ENCODE results near the gene CCR1. TPM values are rescaled to one million over a fixed set of nuclear protein-coding genes. Genes with fewer than 3 reads are reported as not detected.
"Not testable (repeated sequence)": the region's sequence is repeated elsewhere in the genome, so short reads cannot be mapped to it uniquely, and the experiment has no call there.

The CCR1 gene
- total RNA-seq, 2 donors from 2014 or later = 1.3 to 4.5 TPM

- intact Hi-C loops (cut with DNase I, micrococcal nuclease) = no loop called here
- ATAC-seq (no peak), DNase-seq (no peak)
Measured at GRCh38 chr3:46214751-46215352, 6.7 kb upstream of the CCR1 start.

DNA sequence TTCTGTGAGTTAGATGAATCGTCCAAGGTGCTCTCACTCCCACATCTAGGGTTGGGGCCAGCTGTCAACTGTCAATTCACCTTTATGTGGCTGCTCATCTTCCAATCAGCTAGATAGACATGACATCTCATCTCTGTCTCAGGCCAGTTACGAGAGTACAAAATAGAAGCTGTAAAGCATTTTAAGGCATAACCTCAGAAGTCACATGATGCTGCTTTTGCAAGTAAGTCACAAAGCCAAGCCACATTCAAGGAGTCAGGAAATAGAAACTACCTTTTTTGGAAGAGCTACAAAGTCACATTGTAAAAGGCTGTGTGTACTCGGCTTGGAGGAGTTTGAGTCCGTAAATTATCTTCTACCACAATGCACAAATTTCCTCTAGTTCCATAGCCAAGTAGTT is 5.1 kb upstream of the CCR1 start:
- intact Hi-C loops (cut with DNase I, micrococcal nuclease) = no loop called here
- ATAC-seq = no peak
- DNase-seq = no peak

DNA sequence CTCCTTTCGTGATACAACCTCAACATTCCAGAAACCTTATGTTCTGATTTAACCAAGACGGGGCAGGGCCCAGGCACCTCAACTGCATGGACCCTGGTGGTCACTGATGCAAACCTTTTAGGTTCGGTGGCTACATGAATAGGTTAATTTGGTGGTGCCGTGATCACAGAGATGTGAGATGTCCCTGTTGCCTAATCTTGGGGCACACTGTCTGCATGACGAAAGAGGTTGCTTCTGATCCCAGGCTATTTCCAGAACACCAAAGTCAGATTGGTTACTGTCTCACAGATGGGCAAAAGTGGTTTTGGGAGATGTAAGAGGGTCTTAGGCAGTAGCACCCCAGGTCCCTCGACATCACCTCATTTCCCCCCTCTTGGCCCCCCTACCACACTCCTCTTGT is 4.0 kb upstream of the CCR1 start:
- intact Hi-C loops (cut with DNase I, micrococcal nuclease) = no loop called here
- DNase-seq = no peak
- no peak for ATAC-seq

DNA sequence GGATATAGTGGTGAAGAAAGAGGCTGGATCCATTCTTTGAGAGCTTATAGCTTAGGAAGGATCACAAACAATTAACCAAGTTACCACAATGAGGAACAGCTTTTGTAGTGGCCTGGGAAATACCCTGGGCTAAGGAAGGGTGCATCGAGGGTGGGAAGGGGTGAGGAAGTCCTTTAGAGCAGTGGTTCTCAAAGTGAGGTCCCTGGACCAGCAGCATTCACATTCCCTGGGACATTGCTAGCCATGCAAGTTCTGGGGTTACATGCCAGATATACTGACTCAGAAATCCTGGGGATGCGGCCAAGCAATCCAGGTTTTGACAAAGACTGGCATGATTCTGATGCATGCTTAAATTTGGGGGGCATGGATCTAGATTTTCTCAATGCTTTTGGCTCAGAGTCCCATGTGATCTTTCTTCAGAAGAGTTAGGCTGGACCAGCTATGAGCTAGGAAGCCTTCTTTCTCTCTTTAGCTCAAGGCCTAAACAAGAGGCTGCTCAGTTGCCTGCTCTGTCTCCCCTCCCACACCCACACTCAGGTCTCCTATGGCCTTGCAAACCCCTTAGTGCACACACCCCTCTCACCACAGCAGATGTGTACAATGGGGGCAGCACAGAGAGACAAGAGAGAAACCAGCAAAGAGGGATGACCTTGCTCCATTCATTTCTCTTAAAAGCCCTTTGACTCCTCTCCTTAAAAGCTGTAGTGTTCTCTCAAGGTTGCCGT is 1.8 kb upstream of the CCR1 start:
- intact Hi-C loops (cut with DNase I, micrococcal nuclease) = no loop called here
- ATAC-seq (no peak), DNase-seq (no peak)

- no peak for ATAC-seq
- intact Hi-C loops (cut with DNase I, micrococcal nuclease) = no loop called here
Measured at GRCh38 chr3:46209053-46209452, 940 bp upstream of the CCR1 start.

GRCh38 chr3:46207514-46207913 is 599 bp downstream of the CCR1 start:
- ATAC-seq; DNase-seq; intact Hi-C loops (cut with DNase I, micrococcal nuclease): not testable (repeated sequence)

More at GRCh38 chr3:46209053-46209452, 940 bp upstream of the CCR1 start:
- DNase-seq = no peak

DNA sequence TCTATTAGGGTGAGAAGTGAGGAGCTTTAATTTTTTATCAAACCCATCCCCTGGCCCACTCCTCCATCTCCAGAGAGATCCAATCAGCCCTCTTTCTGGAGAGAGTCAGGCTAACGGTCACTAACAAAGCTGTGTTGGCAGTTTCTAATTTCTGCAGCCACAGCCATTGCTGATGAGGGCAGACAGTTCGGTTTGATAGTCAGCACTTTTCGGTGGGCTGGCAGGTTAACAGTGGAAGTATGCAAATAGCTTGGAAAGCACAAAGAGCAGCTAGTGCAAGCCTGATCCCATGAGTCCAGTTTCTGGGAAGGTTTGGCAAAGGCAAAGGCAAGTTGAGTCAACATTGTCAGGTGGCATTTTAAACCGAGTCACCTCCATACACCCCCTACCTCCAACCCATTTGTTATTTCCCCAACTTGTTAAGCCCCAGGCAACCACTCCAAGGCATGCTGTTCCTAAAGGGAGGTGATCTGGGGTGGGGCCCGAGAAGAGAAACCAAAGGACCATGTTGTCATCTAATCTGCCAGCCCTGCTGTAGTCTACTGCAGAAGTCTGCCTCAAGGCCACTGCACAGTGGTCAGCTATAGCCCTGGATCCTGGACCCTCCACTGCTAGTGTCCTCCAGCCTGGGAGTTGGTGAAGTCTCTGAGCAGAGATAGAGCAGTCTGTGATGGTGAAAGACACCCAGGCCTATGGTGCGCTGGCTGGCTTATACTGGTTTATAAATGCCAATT is 1.7 kb downstream of the CCR1 start:
- intact Hi-C loops (cut with DNase I, micrococcal nuclease) = no loop called here
- ATAC-seq = no peak
- DNase-seq = no peak

DNA sequence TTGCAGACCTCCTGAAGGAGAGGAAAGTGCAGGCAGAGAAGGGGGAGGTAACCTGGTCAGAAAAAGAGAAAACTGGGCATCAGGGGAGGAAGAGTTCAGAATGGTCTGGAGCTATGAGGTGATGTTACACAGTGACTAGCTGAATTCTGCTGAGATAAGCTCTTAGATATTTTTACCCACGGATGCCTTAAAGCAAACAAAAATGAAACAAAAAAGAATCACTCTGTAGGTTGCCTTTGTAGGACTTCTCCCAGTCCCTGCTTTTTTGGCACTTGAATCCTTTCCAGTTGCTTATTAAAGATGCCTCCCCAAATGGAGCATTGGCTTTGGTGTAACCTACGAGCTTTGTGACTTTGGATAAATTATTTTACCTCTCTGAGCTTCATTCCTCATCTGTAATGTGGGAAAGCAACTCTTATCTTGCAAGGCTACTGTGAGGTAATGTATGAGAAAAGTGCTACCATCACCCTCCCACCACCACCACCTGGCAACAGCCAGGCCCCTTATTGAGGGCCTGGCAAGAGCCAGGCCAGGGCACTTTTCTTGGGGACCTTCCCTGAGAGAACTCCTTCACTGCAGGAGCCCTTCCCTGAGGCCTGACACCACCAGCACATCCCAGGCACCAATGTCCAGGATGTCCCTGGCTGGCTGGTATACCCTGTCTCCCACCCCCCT is 2.7 kb downstream of the CCR1 start:
- ATAC-seq = no peak
- intact Hi-C loops (cut with DNase I, micrococcal nuclease) = no loop called here
- DNase-seq = no peak

- DNase-seq = no peak
- intact Hi-C loops (cut with DNase I, micrococcal nuclease) = no loop called here
- no peak for ATAC-seq
Measured at GRCh38 chr3:46203681-46204080, 4.4 kb downstream of the CCR1 start.

DNA sequence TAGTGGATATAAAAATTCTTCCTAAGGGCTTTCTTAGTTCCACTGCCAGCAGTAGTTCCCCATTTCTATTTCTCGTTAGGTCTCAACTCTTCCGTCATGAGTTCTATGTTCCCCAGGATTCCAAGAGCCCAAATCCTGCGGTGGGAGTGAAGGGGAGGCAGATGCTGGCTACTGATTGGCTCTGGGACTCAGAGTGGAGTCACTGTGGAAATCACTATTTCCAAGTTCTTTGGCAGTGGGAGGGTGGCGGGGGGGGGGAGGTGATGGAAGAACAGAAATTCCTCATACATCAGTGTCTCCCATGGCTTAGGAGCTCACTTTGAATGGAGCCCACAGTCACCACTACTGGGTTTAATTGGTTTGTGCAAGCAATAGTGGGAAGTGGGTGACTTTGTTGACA is 5.6 kb downstream of the CCR1 start:
- intact Hi-C loops (cut with DNase I, micrococcal nuclease) = no loop called here
- DNase-seq (no peak), ATAC-seq (no peak)

DNA sequence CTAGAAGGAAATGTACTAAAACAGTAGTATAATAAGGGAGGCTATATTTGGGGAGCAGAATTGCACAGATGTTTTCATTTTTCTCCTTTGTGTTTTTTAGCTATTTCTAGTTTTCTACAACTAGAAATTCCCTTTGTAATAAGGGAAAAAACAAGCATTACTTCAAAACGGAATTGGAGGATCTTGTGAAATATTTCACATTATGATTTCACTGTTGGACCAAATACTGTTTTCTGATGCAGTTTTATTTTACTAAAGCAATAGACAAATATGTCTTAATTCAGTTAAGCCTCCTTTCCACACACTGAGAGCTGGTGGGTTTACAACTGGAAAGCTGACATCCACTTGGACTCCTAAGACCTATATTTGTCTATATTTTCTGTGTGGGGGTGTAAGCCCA is 7.3 kb downstream of the CCR1 start:
- intact Hi-C loops (cut with DNase I, micrococcal nuclease) = no loop called here
- no peak for DNase-seq
- ATAC-seq = no peak

DNA sequence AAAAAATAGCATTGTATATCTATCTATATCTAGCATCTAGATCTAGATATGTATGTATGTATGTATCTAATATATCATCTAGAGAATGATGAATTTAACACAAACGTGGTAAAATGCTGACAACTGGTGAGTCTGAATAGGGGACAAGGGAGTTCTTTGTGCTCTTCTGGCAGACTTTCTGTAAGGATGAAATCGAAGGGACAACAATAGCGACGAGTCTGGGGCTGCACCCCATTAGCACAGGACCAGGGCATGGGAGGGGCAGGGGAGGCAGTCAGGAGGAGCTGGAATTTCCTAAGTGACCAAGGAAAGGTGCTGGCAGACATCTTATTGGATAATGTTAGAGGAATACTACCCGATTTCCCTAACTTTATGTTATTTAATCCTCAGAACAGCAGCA is 7.9 kb downstream of the CCR1 start:
- no peak for DNase-seq
- ATAC-seq = no peak
- intact Hi-C loops (cut with DNase I, micrococcal nuclease) = no loop called here

DNA sequence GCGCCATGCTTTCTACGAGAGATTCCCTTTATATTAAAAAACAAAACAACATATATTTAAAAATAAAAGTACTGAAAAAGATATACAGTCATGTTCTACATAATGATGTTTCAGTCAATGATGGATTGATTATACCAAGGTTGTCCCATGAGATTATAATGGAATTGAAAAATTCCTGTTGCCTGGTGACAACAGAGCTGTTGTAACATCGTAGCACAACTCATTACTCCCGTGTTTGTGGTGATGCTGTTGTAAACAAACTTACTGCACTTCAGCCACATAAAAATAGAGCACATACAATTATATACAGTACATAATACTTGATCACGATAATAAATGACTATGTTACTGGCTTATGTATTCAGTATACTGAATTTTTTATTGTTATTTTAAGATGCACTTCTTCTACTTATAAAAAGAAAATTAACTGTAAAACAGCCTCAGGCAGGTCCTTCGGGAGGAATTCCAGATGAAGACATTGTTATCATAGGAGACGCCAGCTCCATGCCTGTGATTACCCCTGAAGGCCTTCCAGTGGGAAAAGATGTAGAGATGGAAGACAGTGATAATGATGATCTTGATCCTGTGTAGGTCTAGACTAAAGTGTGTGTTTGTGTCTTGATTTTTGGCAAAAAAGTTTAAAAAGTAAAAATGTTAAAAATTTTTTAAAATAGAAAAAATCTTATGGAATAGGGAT is 11.7 kb downstream of the CCR1 start:
- no peak for DNase-seq
- ATAC-seq = no peak
- intact Hi-C loops (cut with DNase I, micrococcal nuclease) = no loop called here

DNA sequence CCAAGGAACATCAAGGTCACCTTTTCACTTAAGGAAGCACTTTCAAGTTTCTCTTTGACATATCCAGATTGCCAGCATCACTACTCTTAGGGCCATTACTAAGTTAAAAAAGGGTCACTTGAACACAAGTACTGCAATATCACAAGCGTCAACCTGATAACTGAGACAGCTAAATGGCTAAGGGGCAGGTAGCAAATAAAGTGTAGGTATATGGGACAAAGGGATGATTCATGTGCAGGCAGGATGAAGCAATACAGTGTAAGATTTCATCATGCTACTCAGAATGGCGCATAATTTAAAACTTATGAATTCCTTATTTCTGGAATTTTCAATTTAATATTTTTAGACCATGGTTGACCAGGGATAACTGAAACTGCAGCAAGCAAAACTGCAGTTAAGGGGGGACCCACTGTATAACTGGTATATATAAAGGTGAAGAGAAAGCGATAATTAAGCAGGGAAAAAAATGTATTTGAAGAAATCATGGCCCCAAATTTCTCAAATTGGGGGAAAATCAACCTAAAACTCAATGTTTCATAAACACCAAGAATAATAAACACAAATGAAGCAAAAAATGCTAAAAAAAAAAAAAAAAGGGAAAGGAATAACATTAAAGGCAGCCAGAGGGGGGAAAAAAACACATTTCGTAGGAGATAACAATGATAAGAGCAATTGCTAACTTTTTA is 13.1 kb downstream of the CCR1 start:
- ATAC-seq (no peak), DNase-seq (no peak)
- intact Hi-C loops (cut with DNase I, micrococcal nuclease) = no loop called here

GRCh38 chr3:46193436-46193835 is 14.7 kb downstream of the CCR1 start:
- no peak for DNase-seq
- intact Hi-C loops (cut with DNase I, micrococcal nuclease) = no loop called here
- ATAC-seq = no peak

- ATAC-seq = no peak
- intact Hi-C loops (cut with DNase I, micrococcal nuclease) = no loop called here
- DNase-seq = no peak
Measured at GRCh38 chr3:46192939-46193338, 15.2 kb downstream of the CCR1 start.

- DNase-seq (no peak), ATAC-seq (no peak)
- intact Hi-C loops (cut with DNase I, micrococcal nuclease) = no loop called here
Measured at GRCh38 chr3:46191730-46192129, 16.4 kb downstream of the CCR1 start.

- DNase-seq (no peak), ATAC-seq (no peak)
- intact Hi-C loops (cut with DNase I, micrococcal nuclease) = no loop called here
Measured at GRCh38 chr3:46188708-46189107, 19.4 kb downstream of the CCR1 start.

- intact Hi-C loops (cut with DNase I, micrococcal nuclease) = no loop called here
- no peak for DNase-seq
- no peak for ATAC-seq
Measured at GRCh38 chr3:46187876-46188275, 20.2 kb downstream of the CCR1 start.
